GM12892 (cell line): ENCODE measurements around the gene ZSCAN29.

Experiments
- POLR2A ChIP-seq: IDR thresholded peaks from 2 replicates; pipeline ENCODE4 v1.6.1; 2011; ENCODE audit warnings: low read depth, low read length, control low read depth
- POLR2AphosphoS5 ChIP-seq: IDR thresholded peaks from 2 replicates; pipeline ENCODE4 v1.6.1; 2011; ENCODE audit warnings: low read depth, low read length, control low read depth
- TAF1 ChIP-seq: IDR thresholded peaks from 2 replicates; pipeline ENCODE4 v1.6.1; 2011; ENCODE audit warnings: low read depth, mild to moderate bottlenecking, control low read depth, low read length, borderline replicate concordance

DNA sequence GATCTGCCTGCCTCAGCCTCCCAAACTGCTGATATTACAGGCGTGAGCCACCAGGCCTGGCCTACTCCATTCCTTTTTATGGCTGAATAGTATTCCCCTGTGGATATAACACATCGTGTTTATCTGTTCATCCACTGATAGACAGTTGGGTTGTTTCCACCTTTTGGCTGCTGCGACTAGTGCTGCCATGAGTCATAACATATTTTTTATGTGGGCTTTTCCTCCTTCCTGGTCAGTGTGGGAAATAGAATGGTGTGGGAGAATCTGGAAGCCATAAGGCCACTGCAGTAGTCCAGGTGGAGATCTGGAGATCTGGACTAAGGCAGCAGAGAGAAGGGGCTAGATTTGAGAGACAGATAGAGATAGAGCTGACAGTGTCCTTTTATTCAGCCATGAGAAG, 56.7 kb downstream of the ZSCAN29 start:
- TF ChIP-seq POLR2AphosphoS5 (no peak), POLR2A (no peak), TAF1 (no peak)
